GM19395 (cell line): ENCODE measurements around the gene RBMX.
"Not testable (repeated sequence)": the region's sequence is repeated elsewhere in the genome, so short reads cannot be mapped to it uniquely, and the experiment has no call there.

Experiments used
- ATAC-seq: cut with Tn5 transposase; IDR thresholded peaks from one replicate; pipeline ENCODE4 v1.9.1; 2021; ENCODE audit warnings: mild to moderate bottlenecking, moderate library complexity; ENCODE audit not compliant: unreplicated experiment

The RBMX gene

GRCh38 chrX:136880452-136881013 lies at the start of gene RBMX:
Gene RBMX (minus strand): TSS chrX:136880725. CDS start chrX:136879427, 1,298 bp downstream.
- ATAC-seq, result peak; percentile 97

- ATAC-seq, result not testable (repeated sequence)
Measured at GRCh38 chrX:136921438-136921837, 40.9 kb upstream of the RBMX start.

- ATAC-seq, result no peak
Measured at GRCh38 chrX:136920001-136920400, 39.5 kb upstream of the RBMX start.

GRCh38 chrX:136916827-136917226 lies 36.3 kb upstream of the RBMX start:
- no peak for ATAC-seq

- not testable (repeated sequence) for ATAC-seq
Measured at GRCh38 chrX:136911661-136912060, 31.1 kb upstream of the RBMX start.

GRCh38 chrX:136911253-136911652 lies 30.7 kb upstream of the RBMX start:
- no peak for ATAC-seq

GRCh38 chrX:136910565-136911035 lies 30.1 kb upstream of the RBMX start:
- ATAC-seq, result no peak

GRCh38 chrX:136909706-136910564 lies 29.4 kb upstream of the RBMX start:
- ATAC-seq, result peak; percentile 72

GRCh38 chrX:136909119-136909705 lies 28.7 kb upstream of the RBMX start:
- ATAC-seq, result peak; percentile 71

- ATAC-seq, result no peak
Measured at GRCh38 chrX:136907621-136908020, 27.1 kb upstream of the RBMX start.

- no peak for ATAC-seq
Measured at GRCh38 chrX:136906921-136907510, 26.5 kb upstream of the RBMX start.

- ATAC-seq, result not testable (repeated sequence)
Measured at GRCh38 chrX:136904067-136904466, 23.5 kb upstream of the RBMX start.

- ATAC-seq, result not testable (repeated sequence)
Measured at GRCh38 chrX:136900071-136900470, 19.5 kb upstream of the RBMX start.

- no peak for ATAC-seq
Measured at GRCh38 chrX:136899221-136899620, 18.7 kb upstream of the RBMX start.

- not testable (repeated sequence) for ATAC-seq
Measured at GRCh38 chrX:136898752-136899151, 18.2 kb upstream of the RBMX start.

GRCh38 chrX:136896121-136896914 lies 15.8 kb upstream of the RBMX start:
- no peak for ATAC-seq

GRCh38 chrX:136892412-136892811 lies 11.9 kb upstream of the RBMX start:
- ATAC-seq, result no peak

- not testable (repeated sequence) for ATAC-seq
Measured at GRCh38 chrX:136890596-136890995, 10.1 kb upstream of the RBMX start.

- ATAC-seq, result no peak
Measured at GRCh38 chrX:136889269-136889668, 8.7 kb upstream of the RBMX start.

GRCh38 chrX:136880003-136880451 lies 498 bp downstream of the RBMX start:
- ATAC-seq, result peak; percentile 15
